CD14-positive monocyte (primary cell): Measurements from ENCODE around the gene MOB1A. TPM values are rescaled to one million over a fixed set of nuclear protein-coding genes. Genes with fewer than 3 reads are reported as not detected.

Source experiments
- DNase-seq, 3 donors: peaks; one replicate each; pipeline ENCODE4 v3.0.0-alpha.2; 2011 to 2022
- H2AFZ ChIP-seq: 2 replicates; pipeline ENCODE4 v1.6.0; 2012; ENCODE audit warnings: mild to moderate bottlenecking, low read depth, low read length, inconsistent platforms; ENCODE audit not compliant: insufficient read depth, poor library complexity, severe bottlenecking
- H3K27ac ChIP-seq, 2 donors: 1 replicate in 1 of 2; 2 replicates in 1 of 2; pipeline ENCODE4 v1.5.1; 2012 to 2013; ENCODE audit warnings: low read length in 2 of 2, control low read depth in 1 of 2, inconsistent platforms in 1 of 2, low read depth in 1 of 2, mild to moderate bottlenecking in 1 of 2
- H3K27me3 ChIP-seq, 2 donors: one replicate each; pipeline versions ENCODE4 v1.6.0 to v1.6.1; 2011 to 2013; ENCODE audit warnings: low read length in 2 of 2; ENCODE audit not compliant: control insufficient read depth in 2 of 2, insufficient read depth in 2 of 2
- H3K36me3 ChIP-seq, 2 donors: replicated peaks in 1 of 2; 1 replicate in 1 of 2; 2 replicates in 1 of 2; pipeline versions ENCODE4 v1.5.1 to v1.6.1; 2012 to 2013; ENCODE audit warnings: low read length in 2 of 2, control low read depth in 1 of 2, inconsistent platforms in 1 of 2, mild to moderate bottlenecking in 1 of 2; ENCODE audit not compliant: insufficient read depth in 2 of 2, control insufficient read depth in 1 of 2
- H3K4me1 ChIP-seq, 2 donors: 1 replicate in 1 of 2; 2 replicates in 1 of 2; pipeline versions ENCODE4 v1.5.1 to v1.6.1; 2012 to 2013; ENCODE audit warnings: low read length in 2 of 2, control low read depth in 1 of 2, inconsistent platforms in 1 of 2, mild to moderate bottlenecking in 1 of 2, moderate library complexity in 1 of 2; ENCODE audit not compliant: insufficient read depth in 2 of 2, control insufficient read depth in 1 of 2
- H3K4me2 ChIP-seq: replicated peaks from 2 replicates; pipeline ENCODE3; 2012; ENCODE audit warnings: low read length, moderate library complexity, mild to moderate bottlenecking; ENCODE audit not compliant: poor library complexity, severe bottlenecking; ENCODE audit errors: extremely low read depth
- H3K4me3 ChIP-seq, 3 experiments: fragments of 200-600 bp in 1 of 3; sonication (generic) in 1 of 3; replicated peaks in 1 of 3; 1 replicate in 2 of 3; 2 replicates in 1 of 3; pipeline ENCODE4 v1.5.1; 2011 to 2013; ENCODE audit warnings: low read length in 3 of 3, mild to moderate bottlenecking in 3 of 3, control low read depth in 2 of 3, low read depth in 2 of 3, inconsistent platforms in 1 of 3, moderate library complexity in 1 of 3
- H3K79me2 ChIP-seq: 2 replicates; pipeline ENCODE4 v1.6.0; 2012; ENCODE audit warnings: mild to moderate bottlenecking, control low read depth, inconsistent platforms, low read length, moderate library complexity; ENCODE audit not compliant: insufficient read depth
- H3K9ac ChIP-seq: 2 replicates; pipeline ENCODE4 v1.6.0; 2017; ENCODE audit warnings: low read length, mild to moderate bottlenecking; ENCODE audit not compliant: insufficient read depth, poor library complexity, severe bottlenecking
- H3K9me3 ChIP-seq, 2 donors: replicated peaks in 1 of 2; 1 replicate in 1 of 2; 2 replicates in 1 of 2; pipeline versions ENCODE4 v1.5.1 to v1.6.1; 2012 to 2013; ENCODE audit warnings: low read length in 2 of 2, control low read depth in 1 of 2; ENCODE audit not compliant: control insufficient read depth in 1 of 2, insufficient read depth in 1 of 2
- H4K20me1 ChIP-seq: 2 replicates; pipeline ENCODE4 v1.6.0; 2012; ENCODE audit warnings: mild to moderate bottlenecking, low read length, control low read depth, moderate library complexity; ENCODE audit not compliant: insufficient read depth
- H3K27ac Mint-ChIP-seq, 7 donors: one replicate each; pipeline ENCODE4 v1.8.0; 2020; ENCODE audit warnings: mild to moderate bottlenecking in 7 of 7, mixed read lengths in 7 of 7, moderate library complexity in 6 of 7, inconsistent platforms in 2 of 7
- H3K27me3 Mint-ChIP-seq, 3 donors: one replicate each; pipeline ENCODE4 v1.8.0; 2021 to 2022; ENCODE audit warnings: low read depth in 3 of 3, mild to moderate bottlenecking in 3 of 3, mixed read lengths in 3 of 3, moderate library complexity in 3 of 3, inconsistent platforms in 1 of 3
- H3K36me3 Mint-ChIP-seq, 2 donors: one replicate each; pipeline ENCODE4 v1.8.0; 2020; ENCODE audit warnings: mixed read lengths in 2 of 2, inconsistent platforms in 1 of 2, mild to moderate bottlenecking in 1 of 2
- H3K4me1 Mint-ChIP-seq: one replicate; pipeline ENCODE4 v1.8.0; 2020; ENCODE audit warnings: mild to moderate bottlenecking, mixed read lengths
- H3K4me3 Mint-ChIP-seq, 2 donors: one replicate each; pipeline ENCODE4 v1.8.0; 2020; ENCODE audit warnings: mild to moderate bottlenecking in 2 of 2, mixed read lengths in 2 of 2, moderate library complexity in 1 of 2
- H3K9me3 Mint-ChIP-seq, 7 donors: one replicate each; pipeline ENCODE4 v1.8.0; 2020 to 2022; ENCODE audit warnings: mixed read lengths in 7 of 7, mild to moderate bottlenecking in 6 of 7, moderate library complexity in 6 of 7, inconsistent platforms in 2 of 7
- WGBS: methylation state at CpG from one replicate; pipeline ENCODE4 v1.1.5; 2013; ENCODE audit warnings: missing lambda C conversion rate; ENCODE audit not compliant: insufficient coverage; 5-methylcytosine and 5-hydroxymethylcytosine counted together
- intact Hi-C, 2 donors: fragments of 100-400 bp; cut with micrococcal nuclease; formaldehyde crosslinking; loops; one replicate each; pipeline versions ENCODE4 v1.15.0 to v1.15.1; 2023
- polyA plus RNA-seq, 3 donors: library from polyadenylated mRNA; depleted of rRNA in 1 of 3; unstranded in 2 of 3; stranded (reverse) in 1 of 3; fragments of 300-500 nt in 2 of 3; fragments of >200 nt in 1 of 3; fragmentation: Illumina TruSeq in 2 of 3; gene quantifications; 1 replicate in 2 of 3; 2 replicates in 1 of 3; pipeline ENCODE4 v1.2.3, GENCODE V29; 2012 to 2021
- TF ChIP-seq, protein P1 (sequence below): fragments of 200-600 bp; IDR thresholded peaks from one replicate; pipeline ENCODE4 v1.8.0; 2022; ENCODE audit warnings: antibody characterized with exemption, mild to moderate bottlenecking

Gene MOB1A
- polyA plus RNA-seq, 3 donors, result 55.0 to 367 (median 285) TPM

DNA sequence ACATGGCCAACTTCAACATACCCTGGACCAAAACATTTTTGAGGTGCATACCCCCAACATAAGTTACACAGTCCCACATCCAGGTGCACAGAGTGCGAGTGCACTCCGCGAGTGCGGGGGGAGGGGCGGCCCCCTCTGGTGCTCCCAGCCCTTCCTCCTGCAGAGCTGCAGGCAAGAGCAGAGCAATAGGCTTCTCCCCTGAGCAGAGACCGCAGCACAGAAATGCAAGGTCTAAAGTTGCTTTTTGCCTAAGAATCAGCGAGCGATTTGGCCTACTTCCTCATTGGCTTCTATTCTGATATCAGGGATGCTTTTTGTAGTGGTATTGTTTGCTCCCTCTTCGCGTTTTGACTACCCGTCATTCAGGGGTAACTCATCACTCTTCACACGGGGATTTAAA is 71.6 kb downstream of the MOB1A start:
- 100% methylated on average over 6 of the region's 12 CpGs for WGBS
- H3K4me3 Mint-ChIP-seq, result no peak overlapping the region
- peaks cover 0 to 5% (median 0%) of the 10 kb centered on the region in 3 donors for H3K27me3 Mint-ChIP-seq

GRCh38 chr2:74105413-74105812 is 73.3 kb downstream of the MOB1A start:
- intact Hi-C loops, result no loop called here
- DNase-seq, result no peak
- Histone ChIP-seq H3K27ac (no peak overlapping the region), H3K9me3 (no peaks in the 10 kb centered on the region), H3K36me3 (peaks cover 47 to 73% of the 10 kb centered on the region in 2 donors), H3K4me2 (no peak overlapping the region), H4K20me1 (peaks cover 100% of the 10 kb centered on the region), H2AFZ (no peak overlapping the region), H3K27me3 (no peaks in the 10 kb centered on the region), H3K4me3 (no peak overlapping the region), H3K79me2 (no peaks in the 10 kb centered on the region), H3K9ac (no peak overlapping the region), H3K4me1 (no peaks in the 10 kb centered on the region)
- no peaks in the 10 kb centered on the region for H3K27me3 Mint-ChIP-seq
- TF ChIP-seq, protein P1, sequence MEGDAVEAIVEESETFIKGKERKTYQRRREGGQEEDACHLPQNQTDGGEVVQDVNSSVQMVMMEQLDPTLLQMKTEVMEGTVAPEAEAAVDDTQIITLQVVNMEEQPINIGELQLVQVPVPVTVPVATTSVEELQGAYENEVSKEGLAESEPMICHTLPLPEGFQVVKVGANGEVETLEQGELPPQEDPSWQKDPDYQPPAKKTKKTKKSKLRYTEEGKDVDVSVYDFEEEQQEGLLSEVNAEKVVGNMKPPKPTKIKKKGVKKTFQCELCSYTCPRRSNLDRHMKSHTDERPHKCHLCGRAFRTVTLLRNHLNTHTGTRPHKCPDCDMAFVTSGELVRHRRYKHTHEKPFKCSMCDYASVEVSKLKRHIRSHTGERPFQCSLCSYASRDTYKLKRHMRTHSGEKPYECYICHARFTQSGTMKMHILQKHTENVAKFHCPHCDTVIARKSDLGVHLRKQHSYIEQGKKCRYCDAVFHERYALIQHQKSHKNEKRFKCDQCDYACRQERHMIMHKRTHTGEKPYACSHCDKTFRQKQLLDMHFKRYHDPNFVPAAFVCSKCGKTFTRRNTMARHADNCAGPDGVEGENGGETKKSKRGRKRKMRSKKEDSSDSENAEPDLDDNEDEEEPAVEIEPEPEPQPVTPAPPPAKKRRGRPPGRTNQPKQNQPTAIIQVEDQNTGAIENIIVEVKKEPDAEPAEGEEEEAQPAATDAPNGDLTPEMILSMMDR, result no peak
- no peaks in the 10 kb centered on the region for H3K9me3 Mint-ChIP-seq
- H3K36me3 Mint-ChIP-seq, result peaks cover 55 to 78% of the 10 kb centered on the region in 2 donors
- no peaks in the 10 kb centered on the region for H3K4me1 Mint-ChIP-seq
- H3K4me3 Mint-ChIP-seq, result no peak overlapping the region
- 98% methylated on average over 5 of the region's 8 CpGs for WGBS
- no peak overlapping the region for H3K27ac Mint-ChIP-seq

More for the DNA sequence above, 71.6 kb downstream of the MOB1A start:
- Histone ChIP-seq H3K9me3 (no peaks in the 10 kb centered on the region), H3K4me1 (no peaks in the 10 kb centered on the region), H2AFZ (no peak overlapping the region), H3K27ac (no peak overlapping the region), H3K4me3 (no peak overlapping the region), H3K9ac (no peak overlapping the region), H3K27me3 (no peaks in the 10 kb centered on the region), H3K79me2 (no peaks in the 10 kb centered on the region), H3K4me2 (no peak overlapping the region), H4K20me1 (peaks cover 93% of the 10 kb centered on the region), H3K36me3 (peaks cover 31 to 56% of the 10 kb centered on the region in 2 donors)
- peaks cover 40 to 61% of the 10 kb centered on the region in 2 donors for H3K36me3 Mint-ChIP-seq
- intact Hi-C loops, result no loop called here
- no peak for DNase-seq
- TF ChIP-seq, protein P1, result no peak
- no peaks in the 10 kb centered on the region for H3K9me3 Mint-ChIP-seq
- peak overlapping the region in 1 of 7 donors; percentile 23 for H3K27ac Mint-ChIP-seq
- no peaks in the 10 kb centered on the region for H3K4me1 Mint-ChIP-seq
